Esophagus muscularis mucosa (tissue), 3 donors: Measurements from ENCODE around the gene PPEF2.

Experiments used
- CTCF ChIP-seq, 3 experiments: fragments of 200-600 bp in 2 of 3; fragments of 450-650 bp in 1 of 3; sonication (generic) in 2 of 3; IDR thresholded peaks; one replicate each; pipeline ENCODE4 v1.5.1; 2017 to 2019; ENCODE audit warnings: antibody characterized with exemption in 3 of 3, mild to moderate bottlenecking in 2 of 3, moderate library complexity in 1 of 3
- POLR2A ChIP-seq: fragments of 450-650 bp; IDR thresholded peaks from one replicate; pipeline ENCODE4 v1.6.1; 2017; ENCODE audit warnings: antibody characterized with exemption, moderate library complexity, mild to moderate bottlenecking, low read depth
- POLR2AphosphoS5 ChIP-seq, 2 donors: sonication (generic); formaldehyde crosslinking; IDR thresholded peaks; one replicate each; pipeline ENCODE4 v1.6.1; 2017; ENCODE audit warnings: antibody characterized with exemption in 2 of 2

- TF ChIP-seq CTCF (IDR thresholded peaks at IDR 0.05): no peak
- TF ChIP-seq POLR2A: no peak
- no peak for TF ChIP-seq POLR2AphosphoS5 (IDR thresholded peaks at IDR 0.05)
Measured at GRCh38 chr4:75820197-75820596, 82.1 kb downstream of the PPEF2 start.
